Activated T-cell treated with anti-CD3 and anti-CD28 coated beads for 4 hours (primary cell): ENCODE data around the gene PSEN2.

ENCODE experiments used
- DNase-seq: peaks from one replicate; pipeline ENCODE4 v3.0.0-alpha.2; 2020

The PSEN2 gene

DNA sequence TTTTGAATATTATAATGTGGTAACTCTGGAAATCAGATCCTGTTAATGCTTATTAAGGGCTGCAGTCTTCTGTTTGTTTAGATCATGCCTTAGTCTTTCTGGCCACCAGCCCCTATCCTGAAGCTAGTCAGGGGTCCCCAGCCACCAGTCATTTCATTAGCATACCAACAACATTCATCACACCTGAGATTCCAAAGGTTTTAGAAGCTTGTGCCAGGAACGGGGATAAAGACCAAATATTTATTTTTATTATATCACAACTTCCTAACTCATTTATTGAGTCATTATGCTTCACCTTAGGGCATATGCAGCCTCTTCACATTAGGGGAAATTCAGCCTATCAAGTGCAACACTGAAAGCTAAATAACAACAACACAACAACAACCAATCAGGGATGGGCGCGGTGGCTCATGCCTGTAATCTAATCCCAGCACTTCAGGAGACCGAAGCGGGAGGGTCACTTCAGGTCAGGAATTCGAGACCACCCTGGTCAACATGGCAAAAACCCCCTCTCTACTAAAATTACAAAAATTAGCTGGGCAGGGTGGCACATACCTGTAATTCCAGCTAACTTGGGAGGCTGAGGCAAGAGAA lies 2.9 kb upstream of the PSEN2 start:
- DNase-seq, result no peak

DNA sequence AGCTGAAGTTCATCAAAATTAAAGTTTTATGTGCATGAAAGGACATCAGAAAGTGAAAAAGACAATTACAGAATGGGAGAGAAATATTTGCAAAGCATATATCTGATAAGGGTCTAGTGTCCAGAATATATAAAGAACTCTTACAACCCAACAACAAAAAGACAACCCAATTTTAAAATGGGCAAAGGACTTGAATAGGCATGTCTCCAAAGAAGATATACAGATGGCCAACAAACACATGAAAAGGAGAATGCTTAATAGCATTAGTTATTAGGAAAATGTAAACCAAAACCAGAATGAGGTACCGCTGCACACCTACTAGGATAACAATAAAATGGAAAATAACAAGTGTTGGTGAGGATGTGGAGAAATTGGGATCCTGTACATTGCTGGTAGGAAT lies 1.7 kb upstream of the PSEN2 start:
- no peak for DNase-seq

DNA sequence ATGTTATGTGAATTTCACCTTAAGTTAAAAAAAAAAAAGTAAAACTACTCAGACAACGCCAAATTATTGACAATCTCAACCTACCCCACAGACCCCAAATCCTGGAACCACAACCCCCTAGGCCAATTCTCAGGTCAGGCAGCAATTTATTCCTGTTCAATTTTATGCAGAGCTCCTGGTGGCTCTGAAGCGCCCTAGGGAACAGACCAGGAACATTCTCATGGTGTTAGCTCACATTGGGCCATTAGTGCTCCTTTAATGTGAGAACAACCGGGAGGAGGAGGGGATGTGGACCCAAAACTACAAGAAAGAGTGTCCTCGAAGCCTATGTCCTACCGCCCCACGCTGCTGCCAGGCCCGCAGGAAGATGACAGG lies 403 bp upstream of the PSEN2 start:
- DNase-seq, result no peak

DNA sequence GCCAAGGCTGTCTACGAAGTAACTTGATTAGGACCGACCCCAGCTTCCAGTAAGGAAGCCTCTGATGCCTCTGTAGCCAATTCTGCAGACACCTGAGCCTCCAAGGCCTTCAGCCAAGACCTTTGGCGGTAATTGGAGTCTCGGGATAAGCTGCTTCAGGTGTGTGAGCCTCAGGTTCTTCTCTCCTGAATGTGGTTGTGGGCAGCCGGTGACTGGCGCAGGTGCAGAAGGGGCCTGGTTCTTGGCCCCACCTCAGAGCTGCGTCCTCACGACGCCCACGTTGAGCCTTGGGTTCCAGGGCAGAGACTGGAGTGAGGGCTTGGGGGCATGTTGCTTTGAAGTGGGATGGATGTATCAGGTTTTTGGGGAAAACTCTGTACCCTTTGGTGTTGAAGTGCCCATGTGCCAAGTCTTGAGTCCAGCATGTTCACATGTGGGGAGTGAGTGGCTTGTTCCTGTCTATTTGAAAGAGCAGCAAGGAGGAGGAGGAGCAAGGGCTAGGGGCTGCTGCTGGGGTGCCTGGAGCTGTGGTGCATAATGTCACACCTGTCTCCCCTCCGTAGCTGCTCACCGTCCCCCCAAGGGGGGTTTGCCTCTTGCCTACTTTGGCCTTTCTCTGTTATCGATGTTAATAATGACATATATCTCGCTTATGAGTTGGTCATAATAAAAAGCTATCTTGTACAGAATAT lies 1.4 kb downstream of the PSEN2 start:
- DNase-seq, result no peak

DNA sequence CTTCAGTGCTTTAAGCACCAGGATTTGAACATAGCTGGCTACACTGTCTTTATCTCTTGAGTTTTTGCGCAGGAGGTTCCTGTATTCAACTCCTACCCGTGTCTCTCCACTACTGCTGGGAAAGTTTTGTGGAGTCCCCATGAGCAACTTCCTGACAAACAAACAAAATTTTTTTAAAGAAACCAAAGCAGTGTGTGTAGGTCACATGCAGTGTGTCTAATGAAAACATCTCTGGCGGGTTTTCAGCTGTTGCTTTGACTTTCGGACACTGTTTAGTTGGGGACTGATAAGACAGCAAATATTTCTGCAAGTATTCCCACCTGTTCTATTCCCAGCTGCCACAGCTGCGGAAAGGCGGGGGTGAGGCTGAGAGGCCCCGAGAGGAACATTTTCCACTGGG lies 2.0 kb downstream of the PSEN2 start:
- no peak for DNase-seq

DNA sequence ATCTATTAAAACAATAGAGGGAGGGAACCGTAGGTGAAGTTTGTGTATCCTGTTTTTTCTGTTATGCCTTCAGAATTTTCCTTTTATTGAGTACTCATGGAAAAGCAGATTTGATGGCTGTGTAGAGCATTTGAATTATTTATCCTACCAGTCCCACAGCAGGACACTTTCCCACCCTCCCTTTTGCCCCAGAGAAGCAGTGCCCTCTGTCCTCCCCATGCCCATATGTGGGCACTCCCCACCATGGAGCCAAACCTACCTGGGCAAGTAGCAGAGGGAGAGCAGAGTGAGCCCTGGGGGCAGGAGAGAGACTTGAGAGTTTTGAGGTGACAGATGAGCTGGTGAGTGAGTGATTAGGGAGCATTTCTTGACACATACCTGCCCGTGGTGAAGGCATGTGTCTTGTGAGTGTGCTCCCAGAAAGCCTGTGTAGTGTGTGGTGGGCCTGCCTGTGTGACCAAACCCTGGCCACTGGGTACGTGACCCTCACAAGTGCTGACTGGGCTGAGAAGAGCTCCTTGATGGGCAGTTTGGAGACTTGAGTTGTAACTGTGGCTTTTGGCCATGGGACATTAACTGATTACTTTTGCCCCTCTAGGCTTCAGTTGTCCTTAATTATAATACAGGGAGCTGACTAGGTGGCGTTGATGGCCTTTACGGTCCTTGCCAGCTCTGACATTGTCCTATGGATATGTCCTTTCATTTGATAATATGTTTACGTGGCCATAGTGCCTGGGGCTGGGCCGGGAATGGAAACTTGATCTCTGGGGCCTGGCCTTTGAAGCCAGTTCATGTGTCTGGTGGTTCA lies 3.6 kb downstream of the PSEN2 start:
- no peak for DNase-seq

DNA sequence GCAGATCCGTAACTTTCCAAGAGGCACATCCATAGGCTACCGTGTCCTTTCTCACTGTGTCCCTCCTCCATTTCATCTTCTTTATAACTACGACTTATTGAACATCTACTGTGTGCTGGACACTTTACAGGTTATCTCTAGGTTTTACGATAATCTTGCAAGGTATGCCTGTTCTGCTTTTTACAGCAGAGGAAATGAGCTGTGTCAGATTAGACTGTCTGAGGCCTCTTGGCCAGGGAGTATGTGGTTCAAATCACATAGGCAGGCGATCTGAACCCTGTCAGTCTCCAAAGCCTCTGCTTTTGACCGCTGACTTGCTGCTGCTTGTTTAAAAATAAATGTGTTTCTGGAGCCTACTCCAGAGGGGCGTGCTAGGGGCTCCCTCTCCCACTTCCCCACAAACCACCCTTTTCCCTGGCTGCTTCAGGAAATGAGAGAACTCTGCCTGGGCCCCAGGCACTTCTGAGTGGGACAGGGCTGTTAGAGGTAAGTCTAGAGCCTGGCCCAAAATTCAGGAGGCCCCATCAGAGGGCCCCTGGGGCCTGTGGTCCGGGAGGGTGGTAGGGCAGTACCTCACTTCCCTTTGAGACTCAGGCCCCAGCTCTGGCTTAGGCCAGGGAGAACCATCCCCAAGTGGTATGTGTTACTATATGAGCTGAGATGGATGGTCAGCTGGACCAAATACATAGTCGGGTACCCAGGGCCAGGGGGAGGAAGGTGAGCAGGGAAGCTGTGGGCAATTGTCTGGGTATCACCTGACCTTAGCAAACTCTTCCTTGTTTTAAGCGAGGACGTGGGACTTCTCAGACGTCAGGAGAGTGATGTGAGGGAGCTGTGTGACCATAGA lies 4.4 kb downstream of the PSEN2 start:
- no peak for DNase-seq

DNA sequence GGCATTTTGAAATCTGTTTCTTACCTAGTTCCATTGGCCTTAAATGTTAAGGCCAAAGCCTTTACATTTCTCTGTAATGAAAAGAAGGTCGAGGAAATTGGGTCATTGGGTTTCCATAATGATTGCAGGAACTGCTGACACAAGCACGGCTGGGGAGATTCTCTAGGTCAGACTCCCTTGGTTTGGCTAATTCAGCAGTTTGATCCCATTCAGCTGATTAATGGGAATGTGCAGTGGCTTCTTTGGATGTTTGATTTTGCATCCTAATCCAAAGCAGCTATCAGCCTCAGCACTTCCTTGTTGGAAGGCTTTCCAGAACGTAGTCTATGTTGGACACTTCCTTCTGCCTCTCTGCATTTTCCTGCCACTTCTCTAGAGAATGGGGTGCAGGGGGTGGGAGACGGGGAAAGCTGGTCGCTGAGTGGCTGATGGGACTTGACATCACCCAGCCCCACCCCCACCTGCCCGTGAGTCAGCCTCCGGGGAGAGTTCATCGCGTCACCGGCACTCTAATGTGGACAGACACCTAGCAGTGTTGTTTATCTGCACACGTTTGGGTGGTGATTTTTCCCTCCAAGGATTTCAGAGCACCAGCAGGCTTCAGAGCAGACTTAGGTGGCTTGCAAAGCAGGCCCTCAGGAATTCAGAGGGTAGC lies 5.4 kb downstream of the PSEN2 start:
- DNase-seq, result no peak

DNA sequence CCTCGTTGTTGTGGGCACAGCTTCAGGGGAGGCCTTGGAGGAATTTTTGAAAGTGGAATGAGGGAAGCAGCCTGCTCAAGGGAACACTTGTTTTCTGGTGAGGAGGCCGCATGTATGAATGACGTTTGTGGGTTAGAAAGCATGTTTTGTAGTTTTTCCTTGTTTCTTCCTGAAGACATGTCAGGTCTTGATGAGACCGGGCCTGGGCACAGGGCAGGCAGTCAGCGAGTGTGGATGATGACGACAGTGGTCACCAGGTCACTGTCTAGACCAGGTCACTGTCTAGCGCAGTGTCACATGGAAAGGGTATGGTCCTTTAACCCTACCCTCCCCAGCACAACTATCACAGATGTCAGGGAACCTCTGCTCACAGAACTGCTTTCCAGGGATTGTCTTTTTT lies 7.3 kb downstream of the PSEN2 start:
- no peak for DNase-seq

DNA sequence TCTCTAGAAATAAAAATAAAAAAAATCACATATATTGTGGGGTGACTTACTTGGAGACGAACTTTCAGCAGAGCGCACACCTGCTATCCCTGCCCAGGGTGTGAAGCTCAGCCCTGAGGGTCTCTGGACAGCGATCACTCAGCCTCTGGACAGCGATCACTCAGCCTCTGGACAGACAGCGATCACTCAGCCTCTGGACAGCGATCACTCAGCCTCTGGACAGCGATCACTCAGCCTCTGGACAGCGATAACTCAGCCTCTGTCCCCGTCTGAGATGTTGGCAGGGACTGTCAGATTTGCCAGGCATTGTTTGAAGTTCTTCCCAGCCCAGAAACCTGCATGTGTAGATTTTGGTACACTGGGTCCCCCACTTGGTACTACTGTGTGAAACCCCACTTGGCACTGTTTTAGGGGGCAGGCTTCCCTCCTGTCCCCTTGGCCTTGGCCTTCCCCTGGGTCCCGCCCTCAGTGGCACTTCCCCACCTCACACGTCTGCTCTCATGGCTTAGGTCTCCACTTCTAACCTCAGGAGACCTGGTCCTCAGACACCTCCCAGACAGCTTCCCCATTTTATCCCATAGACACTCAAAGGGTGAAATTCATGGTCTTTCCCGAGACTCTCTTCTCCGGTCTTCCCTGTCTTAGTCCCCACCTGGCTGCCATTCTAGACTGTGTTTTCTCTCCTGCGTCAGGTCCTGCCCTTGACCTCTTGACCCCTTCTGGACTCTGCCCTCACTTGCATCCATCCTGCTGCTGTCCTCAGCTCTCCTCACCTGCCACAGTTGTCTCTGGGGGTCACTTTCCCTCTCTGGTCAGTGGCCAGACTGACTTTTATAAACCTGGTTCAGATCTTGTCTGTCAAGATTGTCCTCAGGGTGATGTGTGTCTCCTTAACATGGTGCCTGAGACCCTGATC lies 10.2 kb downstream of the PSEN2 start:
- no peak for DNase-seq

DNA sequence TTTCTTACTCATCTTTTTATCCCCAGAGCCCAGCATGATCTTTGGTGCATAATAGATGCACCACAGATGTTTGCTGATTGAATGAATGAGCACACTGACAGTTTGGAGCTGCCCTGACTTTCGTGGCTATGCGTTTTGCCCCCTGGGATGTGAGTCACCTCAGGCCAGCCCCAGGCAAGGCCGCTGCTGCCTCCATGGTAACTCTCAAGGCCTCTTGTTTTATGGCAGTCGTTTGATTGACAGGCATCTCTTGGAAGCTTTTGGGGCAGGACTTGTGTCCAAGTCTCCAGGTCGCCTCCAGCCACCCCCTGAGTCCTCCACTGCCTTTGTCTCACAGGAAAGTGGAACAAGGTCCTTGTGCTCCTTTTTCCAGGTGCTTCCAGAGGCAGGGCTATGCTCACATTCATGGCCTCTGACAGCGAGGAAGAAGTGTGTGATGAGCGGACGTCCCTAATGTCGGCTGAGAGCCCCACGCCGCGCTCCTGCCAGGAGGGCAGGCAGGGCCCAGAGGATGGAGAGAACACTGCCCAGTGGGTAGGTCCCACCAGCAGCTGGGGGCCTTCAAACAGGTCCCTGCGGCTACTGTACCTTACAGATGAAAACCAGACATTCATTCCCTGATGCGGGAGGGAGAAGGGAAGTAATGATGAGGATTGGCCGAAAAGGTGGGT lies 11.2 kb downstream of the PSEN2 start:
- no peak for DNase-seq

DNA sequence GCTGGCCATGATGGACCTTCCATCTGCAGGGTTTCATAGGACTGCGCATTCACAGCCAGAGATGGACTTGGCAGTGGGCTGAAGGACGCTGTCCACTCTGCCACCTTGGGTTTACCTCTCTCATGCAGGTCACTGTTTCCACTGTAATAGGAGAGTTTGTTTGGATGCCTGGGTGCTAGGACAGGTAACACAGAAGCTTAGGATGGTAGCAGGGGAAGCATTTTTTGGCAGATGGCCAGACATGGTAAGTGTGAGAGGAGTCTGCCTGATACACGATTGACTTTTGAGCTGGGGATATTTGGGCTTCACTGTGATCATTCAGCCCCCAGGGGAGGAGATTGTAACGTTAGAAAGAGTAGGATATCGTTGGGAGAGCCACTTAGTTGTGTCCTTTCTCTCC lies 11.8 kb downstream of the PSEN2 start:
- peak; percentile 11 for DNase-seq

DNA sequence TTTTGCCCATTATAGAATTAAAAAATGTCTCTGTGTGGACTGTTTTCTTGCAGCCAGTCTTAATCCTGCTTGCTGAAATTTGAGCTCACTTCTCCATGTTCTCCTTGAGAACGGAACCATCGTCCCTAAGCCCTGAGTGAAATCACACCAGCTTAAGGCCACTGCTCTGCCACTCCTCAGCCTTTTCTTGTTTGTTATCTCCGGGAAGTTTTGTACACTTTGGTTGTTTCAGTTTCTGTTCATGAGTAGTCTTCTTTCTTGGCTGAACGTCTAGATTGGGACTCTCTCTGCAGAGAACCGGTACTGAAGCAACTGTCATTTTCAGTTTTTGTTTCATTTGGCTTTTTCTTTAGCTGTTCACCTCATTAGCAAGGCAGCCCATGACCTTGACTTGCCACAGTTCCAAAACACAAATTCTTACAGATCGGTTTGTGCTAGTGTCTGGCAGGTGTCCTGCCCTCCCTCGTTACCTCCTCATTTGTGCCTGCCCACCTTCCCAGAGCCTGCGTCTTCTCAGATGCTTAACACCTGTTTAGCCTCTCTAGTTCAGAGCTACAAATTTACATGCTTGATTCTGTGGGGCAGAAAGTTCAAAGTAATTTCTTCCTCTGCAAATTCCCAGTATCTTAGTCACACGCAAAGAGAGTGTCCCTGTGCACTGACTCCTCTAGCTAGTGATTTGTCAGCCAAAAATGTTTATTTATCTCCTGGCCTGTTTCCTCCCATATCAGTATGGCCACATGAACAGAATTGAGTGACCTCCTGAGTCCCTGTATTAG lies 12.4 kb downstream of the PSEN2 start:
- no peak for DNase-seq

DNA sequence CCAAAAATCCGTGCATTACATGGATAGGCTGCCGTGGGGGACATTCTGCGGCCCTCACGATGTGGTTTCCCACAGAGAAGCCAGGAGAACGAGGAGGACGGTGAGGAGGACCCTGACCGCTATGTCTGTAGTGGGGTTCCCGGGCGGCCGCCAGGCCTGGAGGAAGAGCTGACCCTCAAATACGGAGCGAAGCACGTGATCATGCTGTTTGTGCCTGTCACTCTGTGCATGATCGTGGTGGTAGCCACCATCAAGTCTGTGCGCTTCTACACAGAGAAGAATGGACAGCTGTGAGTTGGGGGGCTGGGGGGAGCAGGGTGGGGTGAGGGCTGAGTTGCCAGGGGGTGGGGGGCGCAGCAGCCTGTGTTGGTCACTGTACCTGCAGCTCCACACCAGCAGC lies 13.2 kb downstream of the PSEN2 start:
- DNase-seq, result no peak

DNA sequence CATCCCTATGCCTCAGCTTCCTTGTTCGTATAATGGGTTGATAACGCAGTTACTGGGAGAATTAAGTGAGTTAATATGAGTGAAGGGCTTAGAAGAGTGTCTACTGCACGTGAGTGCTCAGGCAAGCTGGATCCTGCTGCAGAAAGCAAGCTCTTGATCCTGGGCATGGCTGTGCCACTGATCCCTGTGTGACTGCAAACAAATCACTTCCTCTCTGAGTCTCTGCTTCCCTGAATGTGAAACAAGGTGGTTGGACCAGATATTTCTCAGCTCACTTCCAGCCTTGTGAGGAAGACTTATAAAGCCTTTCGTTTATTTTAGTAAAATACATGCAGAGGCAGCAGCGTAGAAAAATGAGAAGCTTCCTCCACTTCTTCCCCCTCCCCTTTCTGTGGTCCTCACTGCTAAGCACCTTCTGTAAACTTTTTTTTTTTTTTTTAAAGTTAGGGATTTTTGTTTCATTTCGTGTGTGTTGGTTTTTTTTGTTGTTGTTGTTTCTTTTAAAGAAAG lies 13.8 kb downstream of the PSEN2 start:
- no peak for DNase-seq

DNA sequence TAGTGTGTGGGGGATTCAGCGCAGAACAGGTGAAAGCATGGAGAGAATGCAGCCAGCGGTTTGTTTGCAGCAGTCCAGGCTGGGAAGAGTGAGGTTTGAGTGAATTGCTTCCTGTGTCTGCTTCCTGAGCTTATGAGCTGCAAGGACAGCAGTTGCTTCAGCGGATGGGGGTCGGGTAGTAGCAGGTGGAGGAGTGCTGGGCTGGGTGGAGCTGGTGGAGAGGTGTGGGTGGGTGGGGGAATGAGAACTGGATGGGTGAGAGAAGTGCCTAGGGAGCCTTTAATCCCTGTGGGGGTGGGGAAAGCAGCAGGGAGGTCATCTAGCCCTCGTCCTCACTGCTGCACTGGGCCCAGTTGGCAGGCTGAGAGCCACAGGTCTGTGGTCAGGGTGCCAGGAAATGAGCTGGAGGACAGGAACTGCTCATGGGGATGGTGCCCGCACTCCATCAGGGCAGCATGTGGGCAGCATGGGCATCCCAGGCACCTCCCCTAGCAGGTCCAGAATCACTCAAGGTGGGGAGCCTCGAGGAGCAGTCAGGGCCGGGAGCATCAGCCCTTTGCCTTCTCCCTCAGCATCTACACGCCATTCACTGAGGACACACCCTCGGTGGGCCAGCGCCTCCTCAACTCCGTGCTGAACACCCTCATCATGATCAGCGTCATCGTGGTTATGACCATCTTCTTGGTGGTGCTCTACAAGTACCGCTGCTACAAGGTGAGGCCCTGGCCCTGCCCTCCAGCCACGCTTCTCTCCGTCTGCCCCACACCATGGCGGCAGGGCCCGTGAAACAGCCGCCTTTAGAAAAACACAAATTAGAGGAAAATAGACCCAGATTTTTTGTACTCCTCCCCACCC lies 14.8 kb downstream of the PSEN2 start:
- no peak for DNase-seq

DNA sequence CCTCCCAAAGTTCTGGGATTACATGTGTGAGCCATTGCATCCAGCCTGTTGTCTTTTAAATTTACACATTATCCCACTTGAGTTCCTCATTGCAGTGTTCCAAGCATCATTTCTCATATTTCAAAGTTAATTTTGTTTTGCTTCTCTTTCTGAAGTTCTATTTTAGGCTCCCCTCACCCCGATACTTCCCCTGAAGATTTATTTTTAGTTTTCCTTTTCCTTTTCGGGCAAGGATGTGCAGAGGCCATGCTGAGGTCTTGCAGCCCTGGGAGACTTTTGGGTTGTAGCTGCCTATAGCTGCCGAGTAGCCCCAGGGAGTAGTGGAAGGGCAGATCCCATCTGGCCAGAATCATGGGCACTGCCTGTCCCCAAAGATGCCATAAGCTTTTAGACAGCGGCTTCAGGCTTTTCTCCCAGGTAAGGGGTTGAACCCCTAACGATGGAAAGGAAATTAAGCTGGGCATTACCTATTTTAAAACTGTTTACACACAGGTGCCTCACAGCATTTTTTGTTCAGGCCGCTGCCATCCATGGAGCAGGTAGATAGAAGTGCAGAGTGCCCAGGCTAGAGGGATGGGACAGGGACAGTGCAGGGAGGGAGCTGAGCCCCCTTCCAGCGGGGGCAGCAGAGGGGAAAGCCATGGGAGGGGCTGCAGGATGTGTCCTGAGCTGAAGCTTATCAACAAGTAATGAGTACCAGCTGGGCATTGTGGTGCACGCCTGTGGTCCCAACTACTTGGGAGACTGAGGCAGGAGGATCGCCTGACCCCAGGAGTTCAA lies 15.9 kb downstream of the PSEN2 start:
- DNase-seq, result no peak

DNA sequence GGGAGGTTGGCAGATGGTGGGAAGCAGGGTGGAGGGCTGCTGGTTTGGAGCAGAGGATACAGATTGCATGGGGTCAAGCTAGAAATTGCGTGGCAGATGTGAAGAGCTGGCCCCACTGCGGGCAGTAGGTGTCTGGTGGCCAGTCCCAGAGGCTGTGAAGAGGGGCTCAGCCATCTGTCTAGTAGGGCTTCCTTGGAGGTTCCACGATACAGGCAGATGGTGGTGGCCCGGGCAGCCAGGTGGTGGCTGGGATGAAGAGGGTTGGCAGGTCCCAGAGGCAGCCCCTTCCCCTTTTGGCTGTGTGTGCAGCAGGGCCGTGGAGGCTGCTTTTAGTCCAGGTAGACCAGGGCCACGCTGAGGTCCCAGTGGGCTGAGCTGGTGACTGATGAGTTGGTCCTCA lies 16.6 kb downstream of the PSEN2 start:
- DNase-seq, result no peak
